HUES48 (cell line): ENCODE data around the gene SERPINF2.

Source experiments
- H3K27ac ChIP-seq: one replicate; pipeline ENCODE4 v1.7.0; 2013; ENCODE audit warnings: low read depth, low read length, inconsistent platforms
- H3K27me3 ChIP-seq: 2 replicates; pipeline ENCODE4 v1.6.1; 2013; ENCODE audit warnings: mild to moderate bottlenecking, low read length; ENCODE audit not compliant: control insufficient read depth, insufficient read depth
- H3K36me3 ChIP-seq: 2 replicates; pipeline ENCODE4 v1.6.1; 2013; ENCODE audit warnings: low read length; ENCODE audit not compliant: control insufficient read depth, insufficient read depth
- H3K4me1 ChIP-seq: 2 replicates; pipeline ENCODE4 v1.6.1; 2013; ENCODE audit warnings: mild to moderate bottlenecking, low read length; ENCODE audit not compliant: control insufficient read depth, insufficient read depth
- H3K4me3 ChIP-seq: 2 replicates; pipeline ENCODE4 v1.5.1; 2013; ENCODE audit warnings: mild to moderate bottlenecking, low read depth, low read length
- H3K9ac ChIP-seq: 2 replicates; pipeline ENCODE4 v1.6.1; 2013; ENCODE audit warnings: mild to moderate bottlenecking, low read depth, low read length, moderate library complexity
- H3K9me3 ChIP-seq: 2 replicates; pipeline ENCODE4 v1.6.1; 2013; ENCODE audit warnings: low read length; ENCODE audit not compliant: control insufficient read depth, insufficient read depth

The SERPINF2 gene

GRCh38 chr17:1782171-1782567 is 39.5 kb downstream of the SERPINF2 start:
- no peak overlapping the region for H3K4me3 ChIP-seq
- H3K36me3 ChIP-seq: peaks cover 77% of the 10 kb centered on the region

DNA sequence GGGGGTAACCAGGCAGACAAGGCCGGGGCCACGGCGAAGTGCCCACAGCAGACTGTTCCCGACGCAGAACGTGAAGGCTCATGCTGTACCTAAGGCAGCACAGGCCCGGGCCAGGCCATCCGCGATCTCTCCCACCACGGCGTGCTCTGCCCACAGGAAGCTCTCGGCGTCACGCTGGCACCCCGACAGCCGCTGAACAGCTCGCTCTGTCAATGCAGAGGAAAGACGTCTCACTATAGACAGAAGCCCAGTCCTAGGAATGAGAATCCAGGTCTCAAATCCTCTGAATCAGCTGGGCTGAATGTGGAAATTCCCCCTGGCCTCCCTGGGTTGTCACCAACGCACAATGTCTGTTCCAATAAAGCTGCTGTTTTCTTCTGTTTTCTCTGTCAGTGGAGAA is 40.6 kb downstream of the SERPINF2 start:
- Histone ChIP-seq H3K4me1 (no peaks in the 10 kb centered on the region), H3K27me3 (no peaks in the 10 kb centered on the region), H3K9me3 (no peaks in the 10 kb centered on the region), H3K27ac (no peak overlapping the region), H3K9ac (no peak overlapping the region), H3K4me3 (no peak overlapping the region), H3K36me3 (peaks cover 74% of the 10 kb centered on the region)

More at GRCh38 chr17:1782171-1782567, 39.5 kb downstream of the SERPINF2 start:
- Histone ChIP-seq H3K4me1 (no peaks in the 10 kb centered on the region), H3K27me3 (no peaks in the 10 kb centered on the region), H3K27ac (no peak overlapping the region), H3K9ac (no peak overlapping the region), H3K9me3 (no peaks in the 10 kb centered on the region)

- peaks cover 70% of the 10 kb centered on the region for H3K36me3 ChIP-seq
- H3K27ac ChIP-seq: no peak overlapping the region
- H3K9me3 ChIP-seq: no peaks in the 10 kb centered on the region
- H3K4me1 ChIP-seq: no peaks in the 10 kb centered on the region
- no peaks in the 10 kb centered on the region for H3K27me3 ChIP-seq
- H3K9ac ChIP-seq: no peak overlapping the region
- no peak overlapping the region for H3K4me3 ChIP-seq
These were observed 41.4 kb downstream of the SERPINF2 start for GRCh38 chr17:1783834-1784611.

- H3K9me3 ChIP-seq: no peaks in the 10 kb centered on the region
- no peaks in the 10 kb centered on the region for H3K4me1 ChIP-seq
- no peaks in the 10 kb centered on the region for H3K27me3 ChIP-seq
- no peak overlapping the region for H3K27ac ChIP-seq
- no peak overlapping the region for H3K4me3 ChIP-seq
- peaks cover 59% of the 10 kb centered on the region for H3K36me3 ChIP-seq
- no peak overlapping the region for H3K9ac ChIP-seq
These were observed 43.3 kb downstream of the SERPINF2 start for GRCh38 chr17:1785930-1786329.

- H3K9ac ChIP-seq: no peak overlapping the region
- no peaks in the 10 kb centered on the region for H3K9me3 ChIP-seq
- no peaks in the 10 kb centered on the region for H3K4me1 ChIP-seq
- no peak overlapping the region for H3K4me3 ChIP-seq
- peaks cover 52% of the 10 kb centered on the region for H3K36me3 ChIP-seq
- H3K27ac ChIP-seq: no peak overlapping the region
- no peaks in the 10 kb centered on the region for H3K27me3 ChIP-seq
These were observed 44.0 kb downstream of the SERPINF2 start for GRCh38 chr17:1786708-1787107.

- Histone ChIP-seq H3K36me3 (peaks cover 45% of the 10 kb centered on the region), H3K9me3 (no peaks in the 10 kb centered on the region), H3K4me1 (no peaks in the 10 kb centered on the region), H3K27ac (no peak overlapping the region), H3K27me3 (no peaks in the 10 kb centered on the region), H3K4me3 (no peak overlapping the region), H3K9ac (no peak overlapping the region)
These were observed 44.7 kb downstream of the SERPINF2 start for GRCh38 chr17:1787301-1787902.

- H3K36me3 ChIP-seq: peaks cover 23% of the 10 kb centered on the region
- H3K9me3 ChIP-seq: no peaks in the 10 kb centered on the region
- H3K9ac ChIP-seq: no peak overlapping the region
- no peaks in the 10 kb centered on the region for H3K27me3 ChIP-seq
- 0 out of 2 replicates have a peak, but pooled peaks cover 2% of the 10 kb centered on the region for H3K4me1 ChIP-seq
- H3K4me3 ChIP-seq: no peak overlapping the region
- H3K27ac ChIP-seq: no peak overlapping the region
These were observed 47.3 kb downstream of the SERPINF2 start for GRCh38 chr17:1789936-1790335.

DNA sequence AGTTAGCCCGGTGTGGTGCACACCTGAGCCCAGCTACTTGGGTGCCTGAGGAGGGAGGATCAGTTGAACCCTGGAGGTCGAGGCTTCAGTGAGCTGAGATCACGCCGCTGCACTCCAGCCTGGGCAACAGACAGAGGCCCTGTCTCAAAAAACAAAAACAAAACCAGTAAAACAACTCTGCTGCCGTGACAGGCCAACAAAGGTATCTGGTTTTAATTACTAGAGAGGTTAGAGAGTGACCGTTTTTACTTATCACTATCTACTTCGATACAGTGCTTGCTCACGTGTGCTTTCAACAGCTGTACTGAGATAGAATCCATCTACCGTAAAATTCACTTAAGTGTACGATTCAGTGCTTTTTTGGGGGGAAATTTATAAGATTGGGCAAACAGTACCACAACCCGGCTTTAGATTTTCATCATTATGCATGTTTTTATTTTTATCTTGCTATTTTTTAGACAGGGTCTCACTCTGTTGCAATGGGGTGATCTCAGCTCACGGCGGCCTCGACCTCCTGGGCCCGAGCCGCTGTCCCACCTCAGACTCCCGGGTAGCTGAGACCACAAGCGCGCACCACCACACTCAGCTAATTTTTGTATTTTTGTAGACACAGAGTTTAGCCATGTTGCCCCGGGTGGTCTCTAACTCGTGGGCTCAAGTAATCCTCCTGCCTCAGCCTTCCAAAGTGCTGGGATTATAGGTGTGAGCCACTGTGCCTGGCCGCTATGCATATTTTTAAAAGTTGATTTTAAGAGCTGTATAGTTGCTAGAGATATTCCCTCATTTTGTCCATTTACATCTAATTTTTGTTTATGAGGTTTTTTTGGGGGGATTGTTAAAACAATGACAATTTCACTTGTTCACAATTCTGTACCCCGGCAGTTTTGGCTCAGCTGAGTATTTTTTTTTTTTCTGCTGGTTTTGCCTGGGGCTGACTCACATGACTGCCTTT is 50.1 kb downstream of the SERPINF2 start:
- Histone ChIP-seq H3K4me1 (0 out of 2 replicates have a peak, but pooled peaks cover 2% of the 10 kb centered on the region), H3K27ac (no peak overlapping the region), H3K36me3 (peaks cover 4% of the 10 kb centered on the region; the same call in 1 of the 2 replicates), H3K4me3 (no peak overlapping the region), H3K9me3 (no peaks in the 10 kb centered on the region), H3K9ac (no peak overlapping the region), H3K27me3 (no peaks in the 10 kb centered on the region)

DNA sequence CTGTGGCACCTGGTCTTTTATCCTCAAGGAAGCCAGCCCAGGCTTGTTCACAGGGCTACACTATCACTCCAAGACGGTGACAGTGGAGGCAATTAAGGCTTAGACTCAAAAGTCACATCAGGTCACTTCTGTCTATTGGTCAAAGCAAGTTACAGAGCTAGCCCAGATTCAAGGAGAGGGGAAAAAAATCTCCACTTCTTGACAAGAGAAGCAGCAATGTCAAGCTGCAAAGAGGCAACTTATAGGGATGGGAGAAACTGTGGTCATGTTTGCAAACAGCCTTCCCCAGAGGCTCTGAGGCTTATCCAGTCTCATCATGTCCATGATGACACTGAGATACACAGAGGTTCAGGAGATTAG is 50.8 kb downstream of the SERPINF2 start:
- Histone ChIP-seq H3K4me3 (no peak overlapping the region), H3K9me3 (no peaks in the 10 kb centered on the region), H3K9ac (no peak overlapping the region), H3K27ac (no peak overlapping the region), H3K4me1 (0 out of 2 replicates have a peak, but pooled peaks cover 2% of the 10 kb centered on the region), H3K36me3 (peaks cover 4% of the 10 kb centered on the region; the same call in 1 of the 2 replicates), H3K27me3 (no peaks in the 10 kb centered on the region)

GRCh38 chr17:1796800-1797199 is 54.1 kb downstream of the SERPINF2 start:
- Histone ChIP-seq H3K27ac (no peak overlapping the region), H3K27me3 (no peaks in the 10 kb centered on the region), H3K36me3 (peaks cover 24% of the 10 kb centered on the region), H3K4me3 (no peak overlapping the region), H3K9ac (no peak overlapping the region), H3K4me1 (0 out of 2 replicates have a peak, but pooled peaks cover 2% of the 10 kb centered on the region), H3K9me3 (no peaks in the 10 kb centered on the region)
